H1 (cell line): ENCODE data around the gene P2RY8. TPM values are rescaled to one million over a fixed set of nuclear protein-coding genes. Genes with fewer than 3 reads are reported as not detected.

ENCODE experiments used
- CTCF ChIA-PET: fragments of 300-600 bp; sonication (Branson Sonifier 250); formaldehyde crosslinking; loops from one replicate; lab custom pipeline; 2021; ENCODE audit not compliant: partially characterized antibody; lab: Charles Lee
- POLR2A ChIA-PET: fragments of 300-600 bp; sonication (Branson Sonifier 250); formaldehyde crosslinking; loops from one replicate; lab custom pipeline; 2021; ENCODE audit warnings: inconsistent platforms; ENCODE audit not compliant: partially characterized antibody; lab: Charles Lee
- DNase-seq, 2 experiments: peaks; one replicate each; pipeline versions ENCODE4 v3.0.0 to v3.0.0-alpha.2; 2010 to 2022; ENCODE audit warnings: low spot score in 2 of 2, low read depth in 1 of 2, mixed read lengths in 1 of 2
- FAIRE-seq: peaks from 2 replicates; lab custom pipeline; 2011; peaks lifted over from hg19 to GRCh38; lab: Jason Lieb, UNC
- H2AFZ ChIP-seq: 2 replicates; pipeline ENCODE4 v1.8.1; 2012; ENCODE audit warnings: low read length, inconsistent platforms
- H2AK5ac ChIP-seq: 2 replicates; pipeline ENCODE4 v1.6.1; 2013; ENCODE audit warnings: low read depth, low read length
- H2BK120ac ChIP-seq: replicated peaks from 2 replicates; pipeline ENCODE3; 2013; ENCODE audit warnings: low read depth, low read length, inconsistent platforms
- H2BK12ac ChIP-seq: 2 replicates; pipeline ENCODE4 v1.6.1; 2013; ENCODE audit warnings: low read depth, low read length
- H2BK15ac ChIP-seq: 2 replicates; pipeline ENCODE4 v1.6.1; 2013; ENCODE audit warnings: low read length
- H2BK20ac ChIP-seq: 2 replicates; pipeline ENCODE4 v1.6.1; 2013; ENCODE audit warnings: low read length
- H2BK5ac ChIP-seq: 2 replicates; pipeline ENCODE4 v1.6.1; 2013; ENCODE audit warnings: low read depth, low read length
- H3K14ac ChIP-seq: 2 replicates; pipeline ENCODE4 v1.6.1; 2013; ENCODE audit warnings: inconsistent platforms; ENCODE audit not compliant: insufficient read length
- H3K18ac ChIP-seq: 2 replicates; pipeline ENCODE4 v1.6.1; 2013; ENCODE audit warnings: low read length; ENCODE audit errors: extremely low read depth
- H3K23ac ChIP-seq: 2 replicates; pipeline ENCODE4 v1.6.1; 2013; ENCODE audit warnings: inconsistent platforms; ENCODE audit not compliant: insufficient read length
- H3K23me2 ChIP-seq: 2 replicates; pipeline ENCODE4 v1.6.1; 2013; ENCODE audit warnings: low read depth, low read length
- H3K27ac ChIP-seq: 2 replicates; pipeline ENCODE4 v1.6.1; 2011; ENCODE audit warnings: low read depth, low read length, inconsistent platforms
- H3K27me3 ChIP-seq, 4 experiments: replicated peaks in 1 of 4; 1 replicate in 1 of 4; 2 replicates in 3 of 4; pipeline versions ENCODE4 v1.6.1 to v1.8.1; 2011 to 2013; ENCODE audit warnings: low read length in 3 of 4, mild to moderate bottlenecking in 3 of 4, inconsistent platforms in 2 of 4, mixed read lengths in 2 of 4, moderate library complexity in 1 of 4; ENCODE audit not compliant: control insufficient read depth in 3 of 4, insufficient read depth in 3 of 4; ENCODE audit errors: extremely low read depth in 1 of 4
- H3K36me3 ChIP-seq, 4 experiments: 2 replicates each; pipeline versions ENCODE4 v1.6.1 to v1.8.1; 2011 to 2013; ENCODE audit warnings: mild to moderate bottlenecking in 4 of 4, low read length in 3 of 4, moderate library complexity in 2 of 4, control low read depth in 1 of 4, inconsistent platforms in 1 of 4; ENCODE audit not compliant: insufficient read depth in 4 of 4, control insufficient read depth in 2 of 4
- H3K4ac ChIP-seq: replicated peaks from 2 replicates; pipeline ENCODE3; 2013; ENCODE audit warnings: low read length, low read depth, mixed read lengths, inconsistent platforms; ENCODE audit not compliant: insufficient read length
- H3K4me1 ChIP-seq, 4 experiments: replicated peaks in 1 of 4; 1 replicate in 1 of 4; 2 replicates in 3 of 4; pipeline versions ENCODE4 v1.6.1 to v1.8.1; 2011 to 2013; ENCODE audit warnings: low read length in 3 of 4, inconsistent platforms in 2 of 4, mixed read lengths in 1 of 4; ENCODE audit not compliant: insufficient read depth in 4 of 4, control insufficient read depth in 3 of 4
- H3K4me2 ChIP-seq, 2 experiments: 2 replicates each; pipeline versions ENCODE4 v1.6.1 to v1.8.1; 2011 to 2013; ENCODE audit warnings: low read depth in 2 of 2, low read length in 2 of 2, control low read depth in 1 of 2, inconsistent platforms in 1 of 2, mild to moderate bottlenecking in 1 of 2; ENCODE audit not compliant: insufficient read depth in 1 of 2
- H3K4me3 ChIP-seq, 4 experiments: fragments of 200-600, 300-600 bp in 1 of 4; sonication (generic), shearing (Covaris generic), sonication (Bioruptor Twin) in 1 of 4; 2 replicates each; pipeline versions ENCODE4 v1.5.1 to v1.8.1; 2011 to 2016; ENCODE audit warnings: low read length in 4 of 4, low read depth in 3 of 4, control low read depth in 2 of 4, inconsistent platforms in 2 of 4, mild to moderate bottlenecking in 2 of 4, mixed read lengths in 1 of 4, moderate library complexity in 1 of 4; ENCODE audit not compliant: insufficient read depth in 2 of 4; ENCODE audit errors: extremely low read depth in 1 of 4
- H3K56ac ChIP-seq: replicated peaks from 2 replicates; pipeline ENCODE3; 2013; ENCODE audit warnings: low read depth, mild to moderate bottlenecking, mixed read lengths, low read length, inconsistent platforms; ENCODE audit not compliant: insufficient read length
- H3K79me1 ChIP-seq: 2 replicates; pipeline ENCODE4 v1.6.1; 2013; ENCODE audit warnings: low read depth, low read length, control low read depth
- H3K79me2 ChIP-seq, 2 experiments: 2 replicates each; pipeline versions ENCODE4 v1.6.1 to v1.8.1; 2012 to 2013; ENCODE audit warnings: low read length in 2 of 2, mild to moderate bottlenecking in 2 of 2, inconsistent platforms in 1 of 2; ENCODE audit not compliant: insufficient read depth in 2 of 2, control insufficient read depth in 1 of 2
- H3K9ac ChIP-seq, 4 experiments: replicated peaks in 1 of 4; 1 replicate in 1 of 4; 2 replicates in 3 of 4; pipeline versions ENCODE4 v1.6.1 to v1.8.1; 2011 to 2013; ENCODE audit warnings: low read depth in 3 of 4, low read length in 3 of 4, control low read depth in 2 of 4, mild to moderate bottlenecking in 2 of 4, moderate library complexity in 2 of 4, inconsistent platforms in 1 of 4; ENCODE audit errors: extremely low read depth in 1 of 4
- H3K9me3 ChIP-seq, 2 experiments: 2 replicates each; pipeline versions ENCODE4 v1.6.1 to v1.8.1; 2012 to 2013; ENCODE audit warnings: mild to moderate bottlenecking in 2 of 2, moderate library complexity in 2 of 2, control low read depth in 1 of 2, inconsistent platforms in 1 of 2, low read depth in 1 of 2, low read length in 1 of 2, mixed read lengths in 1 of 2; ENCODE audit not compliant: insufficient read depth in 2 of 2
- H4K20me1 ChIP-seq, 2 experiments: replicated peaks in 1 of 2; 2 replicates each; pipeline versions ENCODE3 to v1.8.1; 2011 to 2013; ENCODE audit warnings: inconsistent platforms in 2 of 2, low read length in 2 of 2, mild to moderate bottlenecking in 1 of 2; ENCODE audit not compliant: insufficient read depth in 2 of 2, control insufficient read depth in 1 of 2
- H4K5ac ChIP-seq: 2 replicates; pipeline ENCODE4 v1.6.1; 2013; ENCODE audit warnings: low read length, low read depth, mixed read lengths, inconsistent platforms; ENCODE audit not compliant: insufficient read length
- H4K8ac ChIP-seq: 2 replicates; pipeline ENCODE4 v1.8.0; 2013; ENCODE audit warnings: mild to moderate bottlenecking, moderate library complexity, low read length, inconsistent platforms; ENCODE audit not compliant: insufficient read depth; ENCODE audit errors: extremely low read depth
- H4K91ac ChIP-seq: replicated peaks from 2 replicates; pipeline ENCODE3; 2013; ENCODE audit warnings: low read length, mixed read lengths, inconsistent platforms; ENCODE audit not compliant: insufficient read length
- BACH1 ChIP-seq: IDR thresholded peaks from 2 replicates; pipeline ENCODE4 v1.6.1; 2012; ENCODE audit warnings: low read length, improper control_type of control experiment
- BCL11A ChIP-seq, 2 experiments: IDR thresholded peaks; one replicate each; pipeline ENCODE4 v1.6.1; 2011; ENCODE audit warnings: low read depth in 2 of 2, low read length in 2 of 2, mild to moderate bottlenecking in 2 of 2
- CEBPB ChIP-seq: IDR thresholded peaks from 2 replicates; pipeline ENCODE4 v1.6.1; 2012; ENCODE audit warnings: low read depth, low read length
- CTCF ChIP-seq, 3 experiments: IDR thresholded peaks; 1 replicate in 2 of 3; 2 replicates in 1 of 3; pipeline versions ENCODE4 v1.5.1 to v1.6.1; 2011; ENCODE audit warnings: low read length in 3 of 3, mild to moderate bottlenecking in 3 of 3, inconsistent platforms in 2 of 3, low read depth in 1 of 3, moderate library complexity in 1 of 3; ENCODE audit not compliant: insufficient read depth in 1 of 3; ENCODE audit errors: control extremely low read depth in 1 of 3
- MAX ChIP-seq: IDR thresholded peaks from 2 replicates; pipeline ENCODE4 v1.6.1; 2012; ENCODE audit warnings: inconsistent platforms
- PHF8 ChIP-seq: fragments of 200-600 bp; sonication (generic); conservative IDR thresholded peaks from 2 replicates; pipeline ENCODE4 v1.7.1; 2012; ENCODE audit warnings: low read depth, mild to moderate bottlenecking, inconsistent platforms, low read length, moderate library complexity
- RNF2 ChIP-seq: fragments of 200-900, 300-1000 bp; sonication (generic); IDR thresholded peaks from 2 replicates; pipeline ENCODE4 v1.7.1; 2016; ENCODE audit warnings: borderline replicate concordance, low read depth, mild to moderate bottlenecking, antibody characterized with exemption, low read length; ENCODE audit not compliant: poor library complexity, severe bottlenecking; ENCODE audit errors: missing control alignments
- SAP30 ChIP-seq: fragments of 300-600 bp; sonication (generic); IDR thresholded peaks from 2 replicates; pipeline ENCODE4 v1.7.1; 2012; ENCODE audit warnings: low read length, moderate library complexity, mild to moderate bottlenecking, inconsistent platforms; ENCODE audit not compliant: insufficient read depth, insufficient replicate concordance
- SIN3A ChIP-seq, 2 experiments: IDR thresholded peaks in 1 of 2; conservative IDR thresholded peaks in 1 of 2; 2 replicates each; pipeline ENCODE4 v1.6.1; 2011 to 2012; ENCODE audit warnings: low read length in 2 of 2, improper control_type of control experiment in 1 of 2, low read depth in 1 of 2, mild to moderate bottlenecking in 1 of 2
- SP1 ChIP-seq: IDR thresholded peaks from 2 replicates; pipeline ENCODE4 v1.6.1; 2011; ENCODE audit warnings: low read depth, low read length
- TCF12 ChIP-seq: IDR thresholded peaks from 2 replicates; pipeline ENCODE4 v1.6.1; 2011; ENCODE audit warnings: low read depth, mild to moderate bottlenecking, low read length
- YY1 ChIP-seq: IDR thresholded peaks from 2 replicates; pipeline ENCODE4 v1.6.1; 2011; ENCODE audit warnings: low read depth, mild to moderate bottlenecking, low read length
- WGBS, 2 experiments: shearing (Covaris generic) in 1 of 2; methylation state at CpG; one replicate each; pipeline versions ENCODE4 v1.1.6 to v1.1.7; 2013 to 2015; ENCODE audit warnings: low lambda C conversion rate in 2 of 2, mixed read lengths in 2 of 2, inconsistent platforms in 1 of 2, low coverage in 1 of 2, missing lambda C conversion rate in 1 of 2; ENCODE audit not compliant: insufficient replicate concordance in 2 of 2, insufficient coverage in 1 of 2, insufficient read length in 1 of 2; ENCODE audit errors: extremely low coverage in 1 of 2, missing lambda C conversion rate in 1 of 2; 5-methylcytosine and 5-hydroxymethylcytosine counted together
- polyA plus RNA-seq, 7 experiments: library from polyadenylated mRNA; depleted of rRNA in 3 of 7; stranded (reverse) in 5 of 7; unstranded in 2 of 7; fragments of >200 nt in 5 of 7; fragments of 200-250 nt in 2 of 7; gene quantifications; 1 replicate in 5 of 7; 2 replicates in 1 of 7; 4 replicates in 1 of 7; pipeline versions ENCODE4 v1.2.1 to v1.2.3, GENCODE V29; 2011 to 2013; ENCODE audit warnings: missing spikeins in 2 of 7, mixed read lengths in 2 of 7
- total RNA-seq: library from RNA; stranded (reverse); fragmentation: NEBNext Ultra II Directional; extraction: Animal tissue kit (Norgen Biotek cat#: 25700); gene quantifications from 2 replicates; pipeline ENCODE4 v1.2.1, GENCODE V29; 2021

P2RY8 gene
- total and polyA plus RNA-seq, 2 of the 8 experiments (the other 6 are each of a cell fraction or from before 2014, with no cell fraction given), result 0.09 to 0.15 TPM

GRCh38 chrX:1528884-1529203 is 8.1 kb downstream of the P2RY8 start:
- no peak overlapping the region for H2BK5ac ChIP-seq
- H2BK12ac ChIP-seq, result no peak overlapping the region
- no peak overlapping the region for H3K18ac ChIP-seq
- DNase-seq, result peak in 1 of 2 experiments; percentile 17
- H4K91ac ChIP-seq, result no peak overlapping the region
- H3K27ac ChIP-seq, result no peak overlapping the region
- no peak overlapping the region for H2BK20ac ChIP-seq
- no peak overlapping the region for H3K56ac ChIP-seq
- no peak overlapping the region for H3K4me3 ChIP-seq
- H2AFZ ChIP-seq, result no peak overlapping the region
- H3K23me2 ChIP-seq, result peaks cover 26% of the 10 kb centered on the region; the same call in 1 of the 2 replicates
- H3K14ac ChIP-seq, result no peak overlapping the region
- H3K79me2 ChIP-seq, result no peaks in the 10 kb centered on the region
- H3K4me1 ChIP-seq, result no peaks in the 10 kb centered on the region
- no peak overlapping the region for H3K9ac ChIP-seq
- no peak overlapping the region for H2BK120ac ChIP-seq
- no peak overlapping the region for H3K4ac ChIP-seq
- no peak for FAIRE-seq
- no peaks in the 10 kb centered on the region for H3K36me3 ChIP-seq
- no peak overlapping the region for H2AK5ac ChIP-seq
- no peak overlapping the region for H4K5ac ChIP-seq
- H4K20me1 ChIP-seq, result peaks cover 0 to 2% of the 10 kb centered on the region in 2 experiments
- ChIA-PET CTCF (no interaction called here), POLR2A (no interaction called here)
- no peak overlapping the region for H3K23ac ChIP-seq
- H3K9me3 ChIP-seq, result no peaks in the 10 kb centered on the region
- 86% methylated on average over 5 of the region's 5 CpGs; no CpG with 5 or more reads in 1 of the 2 experiments for WGBS, 2 experiments
- H3K27me3 ChIP-seq, result no peaks in the 10 kb centered on the region
- H3K4me2 ChIP-seq, result no peak overlapping the region
- H3K79me1 ChIP-seq, result no peaks in the 10 kb centered on the region
- H2BK15ac ChIP-seq, result no peak overlapping the region
- no peak overlapping the region for H4K8ac ChIP-seq
- TF ChIP-seq CEBPB (no peak), SP1 (no peak), MAX (no peak), RNF2 (no peak), YY1 (no peak), BACH1 (no peak), PHF8 (no peak), BCL11A (IDR thresholded peaks at IDR 0.05; ENCODE audit: low read depth in 2 of 2, low read length in 2 of 2) (no peak), SAP30 (no peak), CTCF (IDR thresholded peaks at IDR 0.05; ENCODE audit: control extremely low read depth in 1 of 3, insufficient read depth in 1 of 3, low read depth in 1 of 3, low read length in 3 of 3) (no peak), SIN3A (conservative IDR thresholded peaks at IDR 0.05 in 1 of 2, IDR thresholded peaks at IDR 0.05 in 1 of 2; ENCODE audit: low read depth in 1 of 2, low read length in 2 of 2) (no peak), TCF12 (no peak)
